Ovary (tissue), 9 donors: ENCODE data around the gene RBBP8. TPM values are rescaled to one million over a fixed set of nuclear protein-coding genes. Genes with fewer than 3 reads are reported as not detected.

Source experiments
- DNase-seq, 5 donors: peaks; one replicate each; pipeline ENCODE4 v3.0.0-alpha.2; 2019 to 2020
- H3K27ac ChIP-seq, 2 donors: fragments of 200-600 bp; one replicate each; pipeline versions ENCODE4 v1.5.1 to v1.8.0; 2019 to 2022
- H3K27me3 ChIP-seq: fragments of 200-600 bp; one replicate; pipeline ENCODE4 v1.8.0; 2022
- H3K36me3 ChIP-seq: fragments of 200-600 bp; sonication (generic); one replicate; pipeline ENCODE4 v1.5.1; 2019
- H3K4me1 ChIP-seq: one replicate; pipeline ENCODE4 v1.8.1; 2013; ENCODE audit warnings: mild to moderate bottlenecking, moderate library complexity; ENCODE audit not compliant: insufficient read depth
- H3K4me3 ChIP-seq: fragments of 200-600 bp; sonication (generic); one replicate; pipeline ENCODE4 v1.5.1; 2017
- H3K9me3 ChIP-seq, 2 donors: fragments of 200-600 bp in 1 of 2; sonication (generic) in 1 of 2; one replicate each; pipeline versions ENCODE4 v1.5.1 to v1.8.1; 2013 to 2019; ENCODE audit warnings: mild to moderate bottlenecking in 1 of 2, moderate library complexity in 1 of 2
- CTCF ChIP-seq, 3 donors: fragments of 450-650 bp in 2 of 3; fragments of 200-600 bp in 1 of 3; IDR thresholded peaks; one replicate each; pipeline versions ENCODE4 v1.5.1 to v1.8.0; 2016 to 2022; ENCODE audit warnings: antibody characterized with exemption in 3 of 3, mild to moderate bottlenecking in 1 of 3
- EP300 ChIP-seq: sonication (generic); formaldehyde crosslinking; IDR thresholded peaks from one replicate; pipeline ENCODE4 v1.6.1; 2017; ENCODE audit warnings: antibody characterized with exemption
- POLR2A ChIP-seq: fragments of 450-650 bp; IDR thresholded peaks from one replicate; pipeline ENCODE4 v1.6.1; 2017; ENCODE audit warnings: antibody characterized with exemption, mild to moderate bottlenecking, moderate library complexity
- WGBS, 3 donors: extraction: QIAGEN DNeasy Blood & Tissue Kit in 1 of 3; methylation state at CpG; one replicate each; pipeline versions ENCODE4 v1.1.5 to v1.1.7; 2013 to 2017; 5-methylcytosine and 5-hydroxymethylcytosine counted together
- intact Hi-C, 4 donors: fragments of 100-400 bp; cut with DNase I; formaldehyde crosslinking; loops; one replicate each; pipeline versions ENCODE4 v1.11.0 to v1.15.1; 2022 to 2023
- polyA plus RNA-seq, 2 donors: library from polyadenylated mRNA; stranded (reverse); fragments of 200-250 nt in 1 of 2; fragments of 350-450 nt in 1 of 2; fragmentation: Illumina TruSeq in 1 of 2; extraction: RNeasy Lipid Tissue Mini Kit (QIAGEN cat#74804) in 1 of 2; gene quantifications; one replicate each; pipeline ENCODE4 v1.2.3, GENCODE V29; 2013 to 2014
- total RNA-seq, 7 donors: library from RNA; depleted of rRNA in 2 of 7; stranded (reverse); fragments of >200 nt in 2 of 7; fragmentation: NEBNext Ultra II Directional in 3 of 7; extraction: Animal tissue kit (Norgen Biotek cat#: 25700) in 3 of 7; gene quantifications; one replicate each; pipeline versions ENCODE4 v1.1.0 to v1.2.4, GENCODE V29; 2016 to 2023
- donor health status: DM: no; HTN: no; CAD: no; lungs with moderate emphysema.
- donor health status: DM: no; HTN: no; CAD: no.
- donor health status: Bipolar disorder and iron deficiency.
- donor health status: DM: yes; HTN: yes; CAD: no.
- donor health status: DM: no; HTN: no; CAD: no.
- donor health status: DM: yes; HTN: yes; CAD: no.

Gene RBBP8
- total and polyA plus RNA-seq, 9 donors = 7.3 to 59.4 (median 13.6) TPM

- intact Hi-C loops = no loop called here
- Histone ChIP-seq H3K4me1 (no peaks in the 10 kb centered on the region), H3K36me3 (no peaks in the 10 kb centered on the region), H3K27ac (no peak overlapping the region), H3K9me3 (no peaks in the 10 kb centered on the region), H3K27me3 (no peaks in the 10 kb centered on the region), H3K4me3 (no peak overlapping the region)
- TF ChIP-seq CTCF (IDR thresholded peaks at IDR 0.05) (no peak), EP300 (no peak), POLR2A (no peak)
- no peak for DNase-seq
- 61 to 69% (median 65%) methylated on average over 5 of the region's 5 CpGs for WGBS, 3 donors
These were observed 87.6 kb downstream of the RBBP8 start for GRCh38 chr18:23020555-23021294.

DNA sequence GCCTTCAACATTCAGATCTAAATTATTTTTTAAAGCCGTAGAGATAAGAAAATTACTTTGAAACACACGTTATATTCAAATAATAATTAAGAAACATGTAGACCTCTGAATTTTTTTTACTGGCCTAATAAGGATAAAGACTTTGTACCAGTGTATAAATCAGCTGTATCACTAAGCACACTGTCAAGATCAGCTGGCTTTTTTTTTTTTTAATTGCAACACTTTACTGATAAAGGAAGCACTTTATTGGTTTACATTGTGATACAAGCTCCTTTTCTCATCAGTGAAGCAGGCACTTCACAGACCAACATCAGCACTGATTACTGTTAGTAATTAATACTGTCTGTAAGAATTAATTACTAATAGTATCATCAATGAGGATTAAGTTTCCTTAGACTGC, 88.5 kb downstream of the RBBP8 start:
- no peak for DNase-seq
- no peaks in the 10 kb centered on the region for H3K36me3 ChIP-seq
- WGBS, 3 donors = 84 to 92% (median 92%) methylated on average over 2 of the region's 2 CpGs
- intact Hi-C loops = no loop called here
- no peaks in the 10 kb centered on the region for H3K27me3 ChIP-seq
- no peaks in the 10 kb centered on the region for H3K9me3 ChIP-seq
- no peak overlapping the region for H3K27ac ChIP-seq
- TF ChIP-seq EP300 (no peak), POLR2A (no peak), CTCF (IDR thresholded peaks at IDR 0.05) (no peak)
- no peaks in the 10 kb centered on the region for H3K4me1 ChIP-seq
- H3K4me3 ChIP-seq = no peak overlapping the region

DNA sequence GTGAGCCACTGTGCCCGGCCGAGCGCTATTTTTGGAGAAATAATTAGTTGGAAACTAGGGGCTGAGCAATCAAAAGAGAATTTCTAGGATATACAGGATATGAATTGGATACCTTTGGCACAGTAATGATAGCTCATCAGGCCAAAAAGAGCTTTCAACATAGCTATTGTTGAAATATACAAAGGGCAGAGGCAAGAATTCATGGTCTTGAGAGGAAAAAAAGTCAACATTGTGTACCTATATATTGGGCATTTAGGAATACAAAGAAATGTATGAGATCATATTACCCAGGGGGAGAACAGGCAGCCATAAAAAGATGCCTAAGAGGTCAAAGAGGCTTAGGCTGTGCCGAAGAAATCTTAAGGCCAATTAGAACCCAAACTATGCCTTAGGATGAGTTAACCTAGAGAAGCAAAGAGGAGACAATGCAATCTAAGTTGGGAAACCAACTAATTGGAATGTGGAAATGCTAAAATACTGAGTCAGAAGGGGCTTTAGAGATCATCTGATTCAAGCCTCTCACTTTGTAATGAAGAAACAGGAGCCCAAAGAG, 99.0 kb downstream of the RBBP8 start:
- H3K9me3 ChIP-seq = no peaks in the 10 kb centered on the region
- H3K27me3 ChIP-seq = no peaks in the 10 kb centered on the region
- H3K27ac ChIP-seq = no peak overlapping the region
- no peak for DNase-seq
- intact Hi-C loops = loop anchor here in 1 of 4 donors (10.0 kb wide), 1 partner anchor 373 kb away; no protein-coding TSS in a partner anchor
- no peak for TF ChIP-seq EP300
- TF ChIP-seq CTCF (IDR thresholded peaks at IDR 0.05) = no peak
- no peak for TF ChIP-seq POLR2A
- no peaks in the 10 kb centered on the region for H3K36me3 ChIP-seq
- no peaks in the 10 kb centered on the region for H3K4me1 ChIP-seq
- 67 to 85% (median 78%) methylated on average over 4 of the region's 4 CpGs for WGBS, 3 donors
- H3K4me3 ChIP-seq = no peak overlapping the region

GRCh38 chr18:23033056-23033455, 99.9 kb downstream of the RBBP8 start:
- Histone ChIP-seq H3K36me3 (no peaks in the 10 kb centered on the region), H3K4me3 (no peak overlapping the region), H3K27ac (no peak overlapping the region)

More at GRCh38 chr18:23033056-23033455, 99.9 kb downstream of the RBBP8 start:
- intact Hi-C loops = loop anchor here in 1 of 4 donors (10.0 kb wide), 1 partner anchor 372 kb away; no protein-coding TSS in a partner anchor
- H3K27me3 ChIP-seq = no peaks in the 10 kb centered on the region
- H3K9me3 ChIP-seq = no peaks in the 10 kb centered on the region
- no peak for DNase-seq
- no peaks in the 10 kb centered on the region for H3K4me1 ChIP-seq
- WGBS, 3 donors = 93 to 98% (median 97%) methylated on average over 5 of the region's 5 CpGs
- TF ChIP-seq EP300 (no peak), POLR2A (no peak), CTCF (IDR thresholded peaks at IDR 0.05) (no peak)
